Measurements from ENCODE around the gene DERL2. TPM values are rescaled to one million over a fixed set of nuclear protein-coding genes. Genes with fewer than 3 reads are reported as not detected.
"Not testable (repeated sequence)": the region's sequence is repeated elsewhere in the genome, so short reads cannot be mapped to it uniquely, and the experiment has no call there.

The DERL2 gene
- total RNA-seq, 2 experiments from 2014 or later = 25.8 to 56.3 TPM

DNA sequence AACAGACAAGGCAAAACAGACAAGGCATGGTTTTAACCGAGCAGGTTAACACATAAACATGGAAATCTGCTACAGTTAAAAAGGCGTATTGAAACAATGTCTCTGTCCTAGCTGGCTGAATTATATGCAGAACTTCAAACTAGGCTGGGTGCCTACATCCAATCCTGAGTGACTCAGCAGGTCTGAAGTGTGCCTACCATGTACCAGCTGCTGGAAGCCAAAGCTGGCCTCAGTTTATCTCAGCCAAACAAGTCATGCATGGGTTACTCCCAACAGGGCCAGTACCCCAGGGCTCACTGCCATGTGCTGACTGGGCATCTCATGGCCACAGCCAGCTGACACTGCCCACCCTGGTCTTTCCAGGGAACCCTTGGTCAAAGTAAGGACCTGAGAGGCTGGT, 51.0 kb downstream of the DERL2 start:
- ChIA-PET CTCF (ENCODE audit: unreplicated experiment) (no interaction called here), POLR2A (interaction anchor here (0.6 kb wide), 1 partner anchor 22 kb away, joined by 3 read pairs; no protein-coding TSS in a partner anchor)
- Histone ChIP-seq H3K4me2 (ENCODE audit: low read length) (no peak overlapping the region), H3K79me2 (ENCODE audit: insufficient read depth, low read depth, low read length) (peaks cover 39% of the 10 kb centered on the region), H3K27ac (ENCODE audit: low read depth, low read length, poor library complexity, severe bottlenecking) (no peak overlapping the region), H3K4me1 (ENCODE audit: insufficient read depth, low read length, poor library complexity, severe bottlenecking) (peaks cover 27% of the 10 kb centered on the region), H3K4me3 (ENCODE audit: low read depth, low read length, poor library complexity, severe bottlenecking) (no peak overlapping the region), H3K36me3 (ENCODE audit: insufficient read depth, low read length) (peaks cover 88% of the 10 kb centered on the region), H4K20me1 (ENCODE audit: insufficient read depth, low read length) (peaks cover 23% of the 10 kb centered on the region; the same call in 1 of the 2 replicates), H3K9me3 (ENCODE audit: low read length) (no peaks in the 10 kb centered on the region), H3K9me2 (ENCODE audit: insufficient read depth, low read length) (no peaks in the 10 kb centered on the region), H2AFZ (ENCODE audit: low read length) (no peak overlapping the region)
- DNase-seq (ENCODE audit: low spot score) = no peak
- TF ChIP-seq CTCF (conservative IDR thresholded peaks at IDR 0.05; ENCODE audit: low read length) (no peak), EZH2phosphoT487 (IDR thresholded peaks at IDR 0.05; ENCODE audit: borderline replicate concordance, low read depth, low read length) (no peak)
- no TSS peak for BruUV-seq (replicated peaks)
- intact Hi-C loops (cut with micrococcal nuclease; ENCODE audit: unreplicated experiment) = loop anchor here (5.0 kb wide), 1 partner anchor 238 kb away; no protein-coding TSS in a partner anchor

DNA sequence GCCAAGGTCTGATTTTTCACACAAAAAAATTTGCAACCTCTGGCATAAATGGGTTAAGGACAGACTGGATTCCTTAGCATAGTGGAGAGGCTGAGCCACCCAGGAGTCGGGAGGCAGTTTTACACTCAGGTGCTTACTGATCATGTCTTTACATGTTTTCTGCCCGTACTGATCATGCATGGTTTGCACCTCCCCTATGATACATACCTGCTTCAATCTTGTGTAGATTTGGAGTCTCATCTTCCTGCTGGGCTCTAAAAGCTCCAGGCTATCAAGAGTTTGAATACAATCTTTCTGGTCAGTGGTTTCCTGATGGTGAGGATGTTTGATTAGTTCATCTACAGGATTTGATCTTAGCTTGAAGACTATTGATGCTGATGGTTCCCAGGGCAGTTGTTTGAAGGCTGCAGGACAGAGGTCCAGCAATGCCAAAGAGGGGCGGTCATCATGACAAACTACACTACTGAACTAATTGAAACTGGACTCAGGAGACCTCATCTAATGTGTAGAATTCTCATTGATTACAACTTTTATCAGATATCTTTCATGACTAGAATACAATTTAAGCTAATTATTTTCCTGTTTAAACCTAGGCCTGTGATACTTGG, 53.9 kb downstream of the DERL2 start:
- TF ChIP-seq CTCF (conservative IDR thresholded peaks at IDR 0.05; ENCODE audit: low read length) (no peak), EZH2phosphoT487 (IDR thresholded peaks at IDR 0.05; ENCODE audit: borderline replicate concordance, low read depth, low read length) (no peak)
- no peak overlapping the region for H3K4me3 ChIP-seq (ENCODE audit: low read depth, low read length, poor library complexity, severe bottlenecking)
- no peak overlapping the region for H3K27ac ChIP-seq (ENCODE audit: low read depth, low read length, poor library complexity, severe bottlenecking)
- H3K79me2 ChIP-seq (ENCODE audit: insufficient read depth, low read depth, low read length) = peaks cover 21% of the 10 kb centered on the region
- no peak for DNase-seq (ENCODE audit: low spot score)
- intact Hi-C loops (cut with micrococcal nuclease; ENCODE audit: unreplicated experiment) = no loop called here
- peaks cover 98% of the 10 kb centered on the region for H3K36me3 ChIP-seq (ENCODE audit: insufficient read depth, low read length)
- no peak overlapping the region for H3K4me2 ChIP-seq (ENCODE audit: low read length)
- H3K4me1 ChIP-seq (ENCODE audit: insufficient read depth, low read length, poor library complexity, severe bottlenecking) = peaks cover 11% of the 10 kb centered on the region
- H2AFZ ChIP-seq (ENCODE audit: low read length) = no peak overlapping the region
- BruUV-seq (replicated peaks) = no TSS peak
- no peaks in the 10 kb centered on the region for H3K9me2 ChIP-seq (ENCODE audit: insufficient read depth, low read length)
- peaks cover 13% of the 10 kb centered on the region; the same call in 1 of the 2 replicates for H4K20me1 ChIP-seq (ENCODE audit: insufficient read depth, low read length)
- ChIA-PET POLR2A (interaction anchor here (1.5 kb wide), 1 partner anchor 151 kb away, joined by 3 read pairs; no protein-coding TSS in a partner anchor), CTCF (ENCODE audit: unreplicated experiment) (no interaction called here)
- H3K9me3 ChIP-seq (ENCODE audit: low read length) = no peaks in the 10 kb centered on the region

GRCh38 chr17:5431234-5431633, 54.7 kb downstream of the DERL2 start:
- TF ChIP-seq CTCF (conservative IDR thresholded peaks at IDR 0.05; ENCODE audit: low read length) = peak; percentile 67
- Histone ChIP-seq H4K20me1 (ENCODE audit: insufficient read depth, low read length) (peaks cover 11% of the 10 kb centered on the region; the same call in 1 of the 2 replicates), H3K79me2 (ENCODE audit: insufficient read depth, low read depth, low read length) (peaks cover 13% of the 10 kb centered on the region), H3K36me3 (ENCODE audit: insufficient read depth, low read length) (peaks cover 97% of the 10 kb centered on the region)
- CTCF ChIA-PET (ENCODE audit: unreplicated experiment); H3K4me3 ChIP-seq (ENCODE audit: low read depth, low read length, poor library complexity, severe bottlenecking); H3K4me1 ChIP-seq (ENCODE audit: insufficient read depth, low read length, poor library complexity, severe bottlenecking); BruUV-seq (replicated peaks); H3K27ac ChIP-seq (ENCODE audit: low read depth, low read length, poor library complexity, severe bottlenecking); H3K9me3 ChIP-seq (ENCODE audit: low read length); intact Hi-C loops (cut with micrococcal nuclease; ENCODE audit: unreplicated experiment); H2AFZ ChIP-seq (ENCODE audit: low read length); DNase-seq (ENCODE audit: low spot score); H3K9me2 ChIP-seq (ENCODE audit: insufficient read depth, low read length); H3K4me2 ChIP-seq (ENCODE audit: low read length): not testable (repeated sequence)
- POLR2A ChIA-PET = interaction anchor here (1.6 kb wide), 1 partner anchor 12 kb away, joined by 4 read pairs; the partner anchor contains the start of gene NUP88

Data from OCI-LY7 (cell line).